ENCODE data around the gene TMEM121B. TPM values are rescaled to one million over a fixed set of nuclear protein-coding genes. Genes with fewer than 3 reads are reported as not detected.

Gene TMEM121B
- total and polyA plus RNA-seq, 4 donors, result 0.06 to 0.17 (median 0.10) TPM

- no peak overlapping the region for H3K4me3 ChIP-seq (ENCODE audit: low read depth in 1 of 3, low read length in 3 of 3)
- H3K4me1 ChIP-seq (ENCODE audit: control insufficient read depth in 4 of 4, insufficient read depth in 4 of 4, low read length in 3 of 4), result peaks cover 0 to 4% (median 0%) of the 10 kb centered on the region in 4 donors
- H3K36me3 ChIP-seq (ENCODE audit: control insufficient read depth in 4 of 4, insufficient read depth in 3 of 4, low read depth in 1 of 4, low read length in 3 of 4), result peaks cover 27 to 85% (median 46%) of the 10 kb centered on the region in 4 donors
- H3K9me3 ChIP-seq (ENCODE audit: control insufficient read depth in 4 of 4, low read length in 3 of 4), result no peaks in the 10 kb centered on the region
- no peak for TF ChIP-seq EGR1 (IDR thresholded peaks at IDR 0.05; ENCODE audit: low read depth in 2 of 2)
- no peak overlapping the region for H3K9ac ChIP-seq (ENCODE audit: low read depth in 1 of 2, low read length in 2 of 2)
- H3K27ac ChIP-seq (ENCODE audit: low read depth in 1 of 2, low read length in 2 of 2), result no peak overlapping the region
- no peaks in the 10 kb centered on the region for H3K27me3 ChIP-seq (ENCODE audit: control insufficient read depth in 4 of 4, insufficient read depth in 4 of 4, low read length in 3 of 4)
- DNase-seq (ENCODE audit: low spot score), result no peak
- 88% methylated on average over 14 of the region's 14 CpGs for WGBS
Measured at GRCh38 chr22:17104336-17104935, 16.7 kb downstream of the TMEM121B start.

GRCh38 chr22:17103351-17103750 lies 17.8 kb downstream of the TMEM121B start:
- no peak for TF ChIP-seq RAD21 (IDR thresholded peaks at IDR 0.05)
- no peak for TF ChIP-seq YY1 (IDR thresholded peaks at IDR 0.05)
- no peak for TF ChIP-seq MAX (IDR thresholded peaks at IDR 0.05)
- TF ChIP-seq NR2F2 (IDR thresholded peaks at IDR 0.05), result no peak
- no peak for TF ChIP-seq TAF1 (conservative IDR thresholded peaks at IDR 0.05)
- no peak for TF ChIP-seq CTCF (IDR thresholded peaks at IDR 0.05; ENCODE audit: low read depth, low read length, missing input control)
- no peak for TF ChIP-seq RXRA (IDR thresholded peaks at IDR 0.05)
- no peak for TF ChIP-seq JUND (IDR thresholded peaks at IDR 0.05)
- TF ChIP-seq ZBTB33 (IDR thresholded peaks at IDR 0.05), result no peak
- TF ChIP-seq SP1 (IDR thresholded peaks at IDR 0.05), result no peak
- TF ChIP-seq FOXA2 (IDR thresholded peaks at IDR 0.05), result no peak
- no peak for TF ChIP-seq EGR1 (IDR thresholded peaks at IDR 0.05; ENCODE audit: low read depth in 2 of 2)
- no peak for TF ChIP-seq HNF4A (conservative IDR thresholded peaks at IDR 0.05)
- TF ChIP-seq REST (IDR thresholded peaks at IDR 0.05), result no peak
- TF ChIP-seq FOXA1 (IDR thresholded peaks at IDR 0.05), result no peak
- no peak for TF ChIP-seq GABPA (IDR thresholded peaks at IDR 0.05 in 1 of 2, conservative IDR thresholded peaks at IDR 0.05 in 1 of 2)
- TF ChIP-seq ATF3 (IDR thresholded peaks at IDR 0.05), result no peak
- TF ChIP-seq HNF4G (IDR thresholded peaks at IDR 0.05), result no peak
- Histone ChIP-seq H3K9ac (ENCODE audit: low read depth in 1 of 2, low read length in 2 of 2) (no peak overlapping the region), H3K4me3 (ENCODE audit: low read depth in 1 of 3, low read length in 3 of 3) (no peak overlapping the region), H3K9me3 (ENCODE audit: control insufficient read depth in 4 of 4, low read length in 3 of 4) (no peaks in the 10 kb centered on the region), H3K36me3 (ENCODE audit: control insufficient read depth in 4 of 4, insufficient read depth in 3 of 4, low read depth in 1 of 4, low read length in 3 of 4) (peaks cover 21 to 85% (median 51%) of the 10 kb centered on the region in 4 donors), H3K27ac (ENCODE audit: low read depth in 1 of 2, low read length in 2 of 2) (no peak overlapping the region), H3K27me3 (ENCODE audit: control insufficient read depth in 4 of 4, insufficient read depth in 4 of 4, low read length in 3 of 4) (no peaks in the 10 kb centered on the region), H3K4me1 (ENCODE audit: control insufficient read depth in 4 of 4, insufficient read depth in 4 of 4, low read length in 3 of 4) (peaks cover 0 to 4% (median 0%) of the 10 kb centered on the region in 4 donors)
- 95% methylated on average over 9 of the region's 9 CpGs for WGBS
- no peak for DNase-seq (ENCODE audit: low spot score)

All from liver (tissue), 9 donors.